D721Med (cell line): Measurements from ENCODE around the gene HIVEP3.
A peak's percentile ranks its signal among the peaks of the same experiment; 100 is the strongest.

Experiments
- DNase-seq: peaks from one replicate; pipeline ENCODE4 v3.0.0; 2011; ENCODE audit warnings: low spot score; ENCODE audit not compliant: insufficient read length
- FAIRE-seq: peaks from 2 replicates; lab custom pipeline; 2011; peaks lifted over from hg19 to GRCh38; lab: Jason Lieb, UNC
- CTCF ChIP-seq: IDR thresholded peaks from 2 replicates; pipeline ENCODE4 v1.5.1; 2012; ENCODE audit warnings: mild to moderate bottlenecking, control low read depth; ENCODE audit not compliant: insufficient read depth; ENCODE audit errors: missing control alignments

The HIVEP3 gene

DNA sequence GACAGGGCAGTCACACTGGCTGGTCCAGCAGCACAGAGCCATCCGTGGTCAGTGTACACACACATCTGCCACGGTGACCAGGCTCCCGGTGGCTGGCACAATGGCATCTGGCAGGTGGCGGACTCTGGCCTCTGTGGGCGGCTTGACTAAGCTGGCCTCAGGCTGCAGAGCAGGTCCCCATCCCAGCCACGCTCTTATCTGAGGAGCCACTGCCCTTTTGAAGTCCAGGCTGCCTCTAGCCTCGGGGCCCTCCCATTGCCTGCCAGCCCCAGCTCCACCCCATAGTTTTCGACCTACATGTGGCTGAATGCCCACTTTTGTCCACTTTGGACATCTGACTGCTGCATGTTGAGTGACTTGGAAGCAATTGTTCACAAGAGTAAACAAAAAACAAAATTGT is 404.3 kb downstream of the HIVEP3 start:
- DNase-seq (no peak), FAIRE-seq (no peak)
- no peak for TF ChIP-seq CTCF

DNA sequence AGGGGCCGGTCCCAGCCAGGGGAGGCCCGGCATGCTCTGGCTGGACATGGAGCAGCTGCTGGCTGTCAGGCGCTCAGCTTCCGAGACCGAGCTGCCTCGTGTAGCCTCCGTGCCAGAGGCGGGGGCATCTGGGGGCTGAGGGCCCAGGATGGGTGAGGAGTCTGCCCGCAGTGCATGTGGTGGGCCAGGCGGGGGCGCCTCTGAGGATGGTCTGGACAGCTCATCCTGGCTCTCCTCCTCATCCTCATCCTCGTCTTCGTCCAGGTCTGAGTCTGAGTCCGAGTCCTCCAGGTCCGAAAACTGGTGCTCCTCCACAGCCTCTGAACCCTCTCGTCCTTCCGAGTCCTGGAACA is 405.4 kb downstream of the HIVEP3 start:
- peak; percentile 15 for TF ChIP-seq CTCF
- FAIRE-seq (no peak), DNase-seq (no peak)

DNA sequence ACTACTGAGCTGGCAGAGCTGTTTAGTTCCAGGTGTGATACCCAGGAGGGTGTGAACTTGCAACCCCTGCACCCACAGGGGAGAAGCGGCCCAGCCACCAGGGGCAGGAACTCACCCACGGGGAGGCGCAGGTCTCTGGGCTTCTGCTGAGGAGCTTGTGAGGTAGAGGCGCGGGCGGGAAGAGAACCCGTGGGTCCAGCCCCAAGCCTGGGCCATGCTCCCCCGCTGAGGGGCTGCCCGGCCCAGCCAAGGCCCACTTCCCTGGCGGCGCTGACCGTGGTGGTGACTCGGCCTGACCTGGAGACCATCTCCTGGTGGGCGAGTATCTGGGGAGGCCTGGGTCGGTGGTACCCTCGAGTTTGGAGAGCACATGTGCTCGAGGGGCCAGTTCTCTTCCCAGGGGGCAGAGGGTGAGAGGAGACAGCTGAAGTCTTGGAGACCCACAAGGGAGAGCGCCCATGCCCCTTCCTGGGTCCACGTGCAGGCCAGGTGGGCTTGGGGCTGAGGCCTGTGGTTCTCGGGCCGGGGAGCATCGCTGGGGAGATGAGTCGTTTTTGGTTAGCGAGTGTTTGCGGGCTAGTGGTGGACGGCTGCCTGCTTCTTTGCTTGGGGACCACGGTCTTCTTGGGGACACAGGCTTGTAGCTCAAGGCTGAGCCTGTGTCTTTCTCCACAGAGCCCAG is 405.9 kb downstream of the HIVEP3 start:
- FAIRE-seq (no peak), DNase-seq (no peak)
- TF ChIP-seq CTCF = no peak

DNA sequence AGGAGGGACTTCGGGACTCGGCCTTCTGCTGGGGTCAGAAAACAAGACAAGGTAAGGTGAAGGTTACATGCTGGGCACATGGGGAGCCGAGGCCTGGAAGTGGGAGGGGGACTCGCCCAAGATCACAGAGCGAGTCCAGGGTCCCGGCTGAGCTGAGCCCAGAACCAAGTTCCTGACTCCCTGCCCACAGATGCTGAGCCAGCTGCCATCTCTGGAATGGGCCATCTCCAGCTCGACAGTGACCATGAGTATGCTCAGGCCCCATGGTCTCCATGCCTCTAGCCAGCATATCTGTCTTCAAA is 407.5 kb downstream of the HIVEP3 start:
- no peak for TF ChIP-seq CTCF
- FAIRE-seq (no peak), DNase-seq (no peak)

DNA sequence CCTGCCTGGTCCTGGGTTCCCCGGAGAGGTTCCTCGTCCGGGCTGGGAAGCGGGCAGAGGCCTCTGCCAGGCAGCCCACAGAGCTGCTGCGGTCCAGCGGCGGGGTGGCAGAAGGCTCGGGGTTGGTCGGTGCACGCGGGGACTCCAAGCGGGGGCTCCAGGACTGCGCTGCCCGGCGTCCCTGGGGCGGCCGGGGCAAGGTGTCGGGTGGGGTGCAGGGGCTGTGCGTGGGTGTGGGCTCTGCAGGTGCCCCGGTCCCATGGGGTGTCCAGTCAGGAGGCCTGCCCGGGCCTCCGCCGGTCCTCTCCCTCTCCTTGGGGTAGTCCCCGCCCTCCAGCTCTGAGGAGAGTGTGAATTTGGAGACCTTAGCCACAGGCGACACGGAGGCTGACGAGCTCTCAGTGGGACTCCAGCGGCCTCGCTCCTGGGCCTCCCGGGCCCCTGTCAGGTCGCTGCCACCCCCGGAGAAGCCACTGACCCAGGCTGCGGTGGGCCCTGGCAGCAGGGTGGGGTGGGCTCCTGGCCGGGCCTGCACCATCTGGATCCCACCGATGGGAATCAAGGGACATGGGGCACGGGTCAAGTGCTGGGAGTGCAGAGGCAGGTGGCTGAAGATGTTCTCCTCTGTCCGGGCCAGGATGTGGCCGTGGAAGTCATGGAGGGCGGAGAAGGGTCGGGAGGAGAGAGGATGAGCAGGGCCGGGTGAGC is 408.0 kb downstream of the HIVEP3 start:
- no peak for DNase-seq
- FAIRE-seq = no peak
- no peak for TF ChIP-seq CTCF

DNA sequence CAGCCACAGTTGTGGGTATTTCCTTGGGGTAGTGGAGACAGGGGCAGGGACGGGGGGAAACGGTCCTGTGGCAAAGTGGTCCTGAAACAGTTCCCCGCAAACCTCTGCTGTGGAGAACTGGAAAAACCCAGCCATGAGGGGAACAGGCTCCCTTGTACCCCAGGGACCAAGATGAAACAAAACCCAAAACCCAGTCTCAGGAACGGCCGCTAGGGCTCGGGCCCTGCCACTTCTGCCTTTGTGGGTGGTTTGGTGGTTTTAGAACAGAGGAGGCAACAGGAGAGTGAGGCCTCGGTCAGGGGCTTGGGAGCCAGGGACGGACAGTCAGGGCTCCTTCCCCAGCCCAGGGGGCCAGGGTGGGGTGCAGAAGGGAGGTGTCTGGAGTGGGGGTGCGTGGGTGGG is 409.5 kb downstream of the HIVEP3 start:
- no peak for TF ChIP-seq CTCF
- DNase-seq (no peak), FAIRE-seq (no peak)

DNA sequence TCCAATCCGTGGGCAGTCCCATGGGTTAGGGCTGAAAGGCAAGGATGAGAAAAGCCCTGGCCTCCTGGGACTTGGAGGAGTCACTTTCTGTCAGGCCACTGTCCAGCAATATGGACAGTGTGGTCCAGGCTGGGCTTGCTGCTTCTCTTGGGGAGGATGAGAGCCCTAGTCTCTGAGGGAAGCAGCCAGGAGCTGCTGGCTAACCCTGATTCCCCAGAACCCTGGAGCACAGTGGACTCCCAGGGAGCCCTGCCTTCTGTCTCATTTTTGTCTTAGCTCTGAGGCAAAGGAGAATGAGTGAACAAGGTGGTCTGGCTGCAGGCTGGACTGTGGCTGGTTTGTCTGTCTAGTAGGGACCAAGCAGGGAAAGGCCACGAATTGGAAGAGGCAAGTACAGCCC is 410.4 kb downstream of the HIVEP3 start:
- FAIRE-seq = no peak
- no peak for DNase-seq
- TF ChIP-seq CTCF = no peak
